Measurements from ENCODE around the gene MORN5.

Gene MORN5

DNA sequence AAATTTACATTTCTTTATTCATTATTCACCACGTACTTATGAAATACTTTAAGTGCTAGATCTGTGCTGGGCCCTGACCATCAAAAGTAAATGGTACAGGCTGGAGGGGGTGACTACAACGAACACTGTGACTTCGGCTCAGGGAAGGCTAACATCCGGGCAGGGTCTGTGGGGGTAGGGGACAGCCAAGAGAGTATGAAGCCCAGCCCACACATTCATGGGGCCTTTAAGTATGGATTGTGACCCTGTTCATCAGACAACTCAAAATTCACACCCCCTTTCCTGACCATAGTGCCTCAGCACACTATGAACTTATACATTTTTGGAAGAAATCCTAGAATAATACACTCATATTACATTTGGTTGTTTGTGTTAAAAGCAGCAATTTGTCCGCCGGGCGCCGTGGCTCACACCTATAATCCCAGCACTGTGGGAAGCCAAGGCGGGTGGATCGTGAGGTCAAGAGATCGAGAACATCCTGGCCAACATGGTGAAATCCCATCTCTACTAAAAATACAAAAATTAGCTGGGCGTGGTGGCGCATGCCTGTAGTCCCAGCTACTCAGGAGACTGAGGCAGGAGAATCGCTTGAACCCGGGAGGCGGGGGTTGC, 33.3 kb downstream of the MORN5 start:
- DNase-seq: no peak

GRCh38 chr9:122193651-122194050, 33.9 kb downstream of the MORN5 start:
- no peak for DNase-seq

DNA sequence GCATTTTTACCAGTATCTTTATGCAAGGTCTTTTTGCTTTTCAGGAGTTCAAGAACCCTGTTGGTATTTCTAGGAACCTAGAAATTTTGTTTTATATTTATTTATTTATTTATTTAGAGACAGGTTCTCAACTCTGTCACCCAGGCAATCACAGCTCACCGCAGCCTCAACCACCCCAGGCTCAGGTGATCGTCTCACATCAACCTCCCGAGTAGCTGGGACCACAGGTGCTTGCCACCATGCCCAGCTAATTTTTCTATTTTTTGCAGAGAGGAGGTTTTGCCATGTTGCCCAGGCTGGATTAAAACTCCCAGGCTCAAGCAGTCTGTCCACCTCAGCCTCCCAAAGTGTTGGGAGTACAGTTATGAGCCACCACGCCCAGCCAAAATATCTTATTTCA, 36.2 kb downstream of the MORN5 start:
- DNase-seq: no peak

DNA sequence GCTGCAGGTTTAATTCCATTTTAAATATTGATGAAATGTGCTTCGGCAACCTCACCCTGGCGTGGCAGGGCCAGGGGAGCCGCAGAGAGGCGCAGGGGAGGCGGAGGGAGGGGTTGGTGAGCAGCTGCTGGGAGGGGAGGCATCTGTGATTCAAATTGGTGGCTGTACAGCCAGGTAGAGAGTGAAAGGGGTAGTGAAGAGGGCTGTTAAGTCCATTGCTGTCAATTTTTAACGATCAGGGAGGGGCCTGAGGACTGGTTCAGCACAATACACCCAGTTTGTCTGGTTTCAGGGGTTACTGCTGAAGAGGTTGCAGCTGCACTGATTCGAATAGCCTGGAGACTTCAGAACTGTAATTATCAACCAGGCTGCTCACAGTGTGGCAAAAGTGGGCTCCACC, 37.7 kb downstream of the MORN5 start:
- no peak for DNase-seq

DNA sequence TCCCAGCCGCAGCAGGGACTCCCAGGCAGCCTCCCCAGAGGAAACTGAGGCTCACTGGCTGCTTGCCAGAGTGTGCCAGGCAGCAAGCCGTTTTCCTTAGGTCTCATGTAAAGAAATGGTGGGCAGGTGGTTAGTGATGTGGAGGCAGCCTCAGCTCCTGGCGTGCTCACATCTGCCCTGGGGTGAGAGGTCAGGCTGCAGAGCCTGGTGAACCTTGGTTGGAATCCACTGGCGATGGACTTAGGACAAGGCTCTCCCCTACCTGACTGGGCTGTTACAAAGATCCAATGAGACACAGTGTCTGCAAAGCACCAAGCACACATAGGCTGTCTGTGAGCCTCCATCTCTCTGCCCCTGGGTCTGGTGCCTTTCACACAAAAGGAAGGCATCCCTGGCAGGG, 38.2 kb downstream of the MORN5 start:
- DNase-seq: no peak

DNA sequence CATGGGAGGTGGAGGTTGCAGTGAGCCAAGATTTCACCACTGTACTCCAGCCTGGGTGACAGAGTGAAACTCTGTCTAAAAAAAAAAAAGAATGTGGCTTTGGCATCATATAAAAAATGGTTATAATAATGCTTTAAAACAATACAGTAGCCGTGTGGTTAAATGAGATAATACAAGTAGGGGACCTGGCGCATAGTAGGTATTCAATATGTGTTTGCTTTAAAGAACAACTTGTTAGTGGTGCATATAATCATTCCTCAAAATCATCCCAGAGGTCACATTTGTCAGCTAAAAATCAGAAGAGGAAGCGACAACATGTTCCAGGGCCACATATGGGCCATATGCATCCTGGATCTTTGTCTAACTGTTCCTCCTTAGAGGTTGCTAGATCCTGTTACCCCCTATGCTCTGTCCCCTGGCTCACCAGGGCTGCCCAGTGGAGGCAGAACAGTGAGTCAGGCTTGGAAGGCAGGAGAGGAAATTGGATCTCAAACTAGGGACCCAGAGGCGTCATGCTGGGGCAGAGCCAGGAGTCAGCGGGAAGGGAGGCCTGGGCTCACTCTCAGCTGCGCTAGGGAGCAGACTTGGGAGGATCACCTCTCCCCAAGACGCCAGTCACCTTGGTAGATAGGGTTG, 41.4 kb downstream of the MORN5 start:
- no peak for DNase-seq

- no peak for DNase-seq
Measured at GRCh38 chr9:122201641-122202040, 41.9 kb downstream of the MORN5 start.

- no peak for DNase-seq
Measured at GRCh38 chr9:122202111-122202510, 42.4 kb downstream of the MORN5 start.

DNA sequence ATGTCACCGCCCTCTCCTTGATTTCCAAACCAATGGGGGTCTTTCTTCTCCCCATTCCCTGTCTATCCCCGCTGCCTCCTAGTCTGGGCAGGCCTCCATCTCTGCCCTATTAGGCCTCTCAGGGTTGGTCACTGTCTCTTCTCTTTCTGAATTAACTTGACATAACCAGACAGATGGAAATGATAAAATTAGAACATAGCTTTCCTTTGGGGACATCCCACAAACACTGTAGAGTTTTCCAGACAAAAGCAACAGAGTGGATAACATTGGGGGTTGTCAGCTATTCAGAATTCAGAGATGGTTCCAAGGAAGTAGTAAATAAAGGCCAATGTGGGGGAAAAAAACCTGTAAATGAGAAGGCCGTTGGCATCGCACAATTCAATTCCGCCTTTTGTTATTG, 44.3 kb downstream of the MORN5 start:
- no peak for DNase-seq

- no peak for DNase-seq
Measured at GRCh38 chr9:122204491-122204890, 44.8 kb downstream of the MORN5 start.

- DNase-seq: no peak
Measured at GRCh38 chr9:122205176-122205575, 45.5 kb downstream of the MORN5 start.

DNA sequence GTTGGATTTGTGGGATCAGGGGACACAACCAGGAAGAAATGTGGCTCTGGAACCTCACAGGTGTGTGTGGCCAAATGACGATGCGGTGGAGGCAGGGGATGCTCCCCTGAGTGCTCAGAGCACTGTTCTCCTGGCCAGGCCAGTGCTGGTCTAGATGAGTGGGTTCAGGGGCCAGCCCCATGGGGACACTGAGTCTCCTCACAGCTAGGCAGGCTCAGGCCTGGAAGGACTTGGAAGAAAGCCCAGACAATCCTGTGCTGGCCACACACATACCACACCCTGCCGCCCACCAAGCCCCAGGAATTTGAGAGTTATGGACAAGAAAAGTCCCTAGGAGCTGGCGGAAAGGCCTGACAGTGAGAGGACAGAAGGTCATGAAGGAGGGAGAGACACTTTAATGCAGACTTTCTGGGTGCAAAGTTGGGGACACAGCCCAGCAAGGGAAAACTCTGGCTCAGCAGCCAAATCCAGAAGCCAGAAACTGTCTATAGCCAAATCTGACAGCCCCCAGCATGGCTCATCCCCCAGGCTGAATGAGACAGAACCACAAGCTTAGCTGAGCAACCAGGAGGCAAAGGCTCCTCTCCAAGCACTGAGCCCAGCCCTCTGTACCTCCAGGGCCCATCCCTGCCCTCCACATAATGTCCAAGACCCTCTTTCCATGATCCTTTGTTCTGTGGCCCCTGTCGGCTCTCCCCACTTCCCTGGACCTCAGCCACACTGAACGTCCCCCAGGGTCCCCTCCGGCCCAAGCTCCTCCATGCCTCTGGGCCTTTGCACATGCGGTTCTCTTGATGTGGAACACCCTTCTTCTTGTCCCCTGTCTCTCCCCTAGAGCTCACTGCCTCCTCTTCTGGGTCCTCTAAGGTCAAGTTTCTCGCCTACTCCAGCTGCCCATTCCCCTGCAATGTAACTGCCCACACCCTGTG, 46.7 kb downstream of the MORN5 start:
- no peak for DNase-seq

DNA sequence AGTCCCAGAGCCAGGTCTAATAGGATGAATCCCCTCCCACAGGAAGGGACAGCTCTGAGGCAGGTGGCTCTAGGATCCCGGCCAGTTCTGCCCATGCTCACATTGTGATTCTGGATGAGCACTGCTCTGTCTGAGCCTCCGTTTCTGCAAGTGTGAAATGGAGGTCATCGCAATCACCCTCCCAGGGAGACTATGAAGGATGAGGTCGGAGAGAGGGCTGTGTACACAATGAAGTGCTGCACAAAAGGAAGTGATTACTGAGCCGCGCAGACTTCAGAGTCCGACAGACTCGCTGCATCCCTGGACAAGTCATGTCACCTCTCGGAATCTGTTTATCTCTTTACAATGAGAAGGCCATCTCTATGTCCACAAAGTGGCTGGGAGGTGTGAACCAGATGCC, 47.4 kb downstream of the MORN5 start:
- DNase-seq: no peak

DNA sequence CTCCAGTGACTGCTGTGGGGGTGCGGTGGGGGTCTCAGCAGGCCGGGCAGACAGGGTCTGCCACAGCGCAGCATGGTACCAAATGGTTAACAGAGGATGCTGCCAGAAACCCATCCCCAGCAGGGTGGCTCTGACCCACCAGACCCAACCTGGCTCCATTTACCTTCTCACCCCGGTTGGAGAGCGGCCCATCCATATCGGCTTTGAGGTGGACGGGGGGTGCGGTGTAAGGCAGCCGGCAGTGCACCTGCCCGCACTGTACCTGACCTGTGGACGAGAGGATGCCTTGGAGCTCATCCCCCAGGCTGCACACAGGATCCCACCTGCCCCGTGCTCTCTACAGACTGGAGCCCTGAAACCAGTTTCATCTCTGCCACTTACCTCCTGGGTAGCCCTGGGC, 49.7 kb downstream of the MORN5 start:
- no peak for DNase-seq

GRCh38 chr9:122212473-122213004, 52.8 kb downstream of the MORN5 start:
- DNase-seq: no peak

DNA sequence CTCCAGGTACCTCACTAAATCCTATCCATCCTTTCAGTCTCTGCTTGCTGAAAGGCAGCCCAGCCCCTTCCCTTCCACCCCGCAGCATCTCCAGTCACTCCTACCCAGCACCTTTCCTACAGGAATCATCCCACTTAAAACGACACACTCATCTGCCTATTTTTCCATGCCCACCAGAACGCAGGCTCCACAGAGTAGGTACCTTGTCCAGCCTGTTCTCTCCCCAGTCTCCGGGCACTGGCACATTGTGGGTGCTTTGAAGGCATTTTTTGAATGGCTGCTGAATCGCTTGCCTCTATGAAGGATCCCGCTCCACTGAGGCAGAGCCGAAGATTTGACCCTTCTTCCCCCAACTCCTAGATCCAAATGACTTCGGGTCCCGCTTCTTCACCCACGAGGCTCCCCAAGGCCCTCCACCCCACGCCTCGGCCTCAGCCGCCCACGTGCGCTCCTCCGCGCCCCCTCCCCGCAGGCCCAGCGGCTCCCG, 53.4 kb downstream of the MORN5 start:
- no peak for DNase-seq

- DNase-seq: no peak
Measured at GRCh38 chr9:122213589-122214413, 54.1 kb downstream of the MORN5 start.

GRCh38 chr9:122214507-122214906, 54.8 kb downstream of the MORN5 start:
- DNase-seq: no peak

GRCh38 chr9:122215663-122216062, 56.0 kb downstream of the MORN5 start:
- no peak for DNase-seq

GRCh38 chr9:122216138-122216797, 56.6 kb downstream of the MORN5 start:
- DNase-seq: no peak

GRCh38 chr9:122216798-122217418, 57.2 kb downstream of the MORN5 start:
- DNase-seq: no peak

DNA sequence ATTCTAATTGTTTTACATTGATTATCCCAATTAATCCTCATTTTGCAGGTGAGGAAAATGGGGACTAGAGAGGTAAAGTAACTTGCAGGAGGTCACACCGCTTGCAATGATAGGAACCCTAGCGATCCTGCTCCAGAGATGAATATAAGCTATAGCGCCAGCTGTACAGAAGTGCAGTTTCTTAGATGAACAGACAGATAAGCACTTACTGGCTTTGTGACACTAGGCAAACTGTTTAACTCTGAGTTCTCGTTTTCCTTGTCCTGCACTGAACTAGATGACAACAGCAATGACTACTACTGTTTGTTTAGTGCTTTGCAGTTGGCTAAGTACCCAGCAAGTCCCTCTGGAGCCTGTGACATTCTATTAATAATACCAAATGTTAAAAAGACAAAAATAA, 57.9 kb downstream of the MORN5 start:
- no peak for DNase-seq

All from suppressor macrophage treated with lipopolysaccharide for 4 hours (primary cell).